GM12892 (cell line): Measurements from ENCODE around the gene C17orf114.
A peak's percentile ranks its signal among the peaks of the same experiment; 100 is the strongest.

Source experiments
- DNase-seq: peaks from one replicate; pipeline ENCODE4 v3.0.0; 2011; ENCODE audit not compliant: insufficient read length
- FAIRE-seq: peaks from 2 replicates; lab custom pipeline; 2011; peaks lifted over from hg19 to GRCh38; lab: Jason Lieb, UNC
- POLR2A ChIP-seq: IDR thresholded peaks from 2 replicates; pipeline ENCODE4 v1.6.1; 2011; ENCODE audit warnings: low read depth, low read length, control low read depth
- POLR2AphosphoS5 ChIP-seq: IDR thresholded peaks from 2 replicates; pipeline ENCODE4 v1.6.1; 2011; ENCODE audit warnings: low read depth, low read length, control low read depth
- TAF1 ChIP-seq: IDR thresholded peaks from 2 replicates; pipeline ENCODE4 v1.6.1; 2011; ENCODE audit warnings: low read depth, mild to moderate bottlenecking, control low read depth, low read length, borderline replicate concordance

C17orf114 gene

DNA sequence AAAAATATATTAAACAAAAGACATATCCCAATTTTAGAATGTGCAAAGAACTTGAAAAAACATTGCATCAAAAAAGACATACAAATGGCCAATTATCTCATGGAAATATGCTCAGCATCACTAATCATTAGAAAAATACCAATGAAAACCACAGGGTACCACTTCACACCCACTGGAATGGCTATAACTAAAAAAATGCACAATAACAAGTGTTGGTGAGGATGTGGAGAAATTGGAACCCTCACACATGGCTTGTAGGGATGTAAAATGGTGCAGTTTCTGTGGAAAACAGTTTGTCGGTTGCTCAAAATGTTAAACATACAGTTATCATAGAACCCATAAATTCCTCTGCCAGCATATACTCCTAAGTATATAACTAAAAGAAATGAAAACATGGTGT lies 7.0 kb downstream of the C17orf114 start:
- TF ChIP-seq POLR2AphosphoS5 (no peak), POLR2A (no peak), TAF1 (no peak)
- no peak for FAIRE-seq
- no peak for DNase-seq

DNA sequence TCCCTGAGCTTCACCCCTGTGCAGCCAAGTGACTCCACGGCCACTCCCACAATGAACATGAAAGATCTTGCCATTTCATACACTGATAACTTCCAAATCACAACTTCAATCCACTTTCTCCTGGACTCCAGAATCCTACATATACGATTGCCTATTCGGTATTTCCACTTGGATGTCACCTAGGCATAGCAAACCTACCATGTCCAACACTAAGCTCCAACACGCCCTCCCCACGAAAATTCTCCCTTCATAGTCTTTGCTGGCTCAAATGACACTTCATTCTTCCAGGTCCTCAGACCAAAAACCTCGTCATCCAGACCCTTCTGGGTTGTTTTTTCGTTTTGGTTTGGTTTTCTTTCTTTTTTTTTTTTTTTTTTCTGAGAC lies 11.4 kb downstream of the C17orf114 start:
- FAIRE-seq (no peak), DNase-seq (no peak)
- no peak for TF ChIP-seq POLR2AphosphoS5
- no peak for TF ChIP-seq POLR2A
- TF ChIP-seq TAF1: no peak

DNA sequence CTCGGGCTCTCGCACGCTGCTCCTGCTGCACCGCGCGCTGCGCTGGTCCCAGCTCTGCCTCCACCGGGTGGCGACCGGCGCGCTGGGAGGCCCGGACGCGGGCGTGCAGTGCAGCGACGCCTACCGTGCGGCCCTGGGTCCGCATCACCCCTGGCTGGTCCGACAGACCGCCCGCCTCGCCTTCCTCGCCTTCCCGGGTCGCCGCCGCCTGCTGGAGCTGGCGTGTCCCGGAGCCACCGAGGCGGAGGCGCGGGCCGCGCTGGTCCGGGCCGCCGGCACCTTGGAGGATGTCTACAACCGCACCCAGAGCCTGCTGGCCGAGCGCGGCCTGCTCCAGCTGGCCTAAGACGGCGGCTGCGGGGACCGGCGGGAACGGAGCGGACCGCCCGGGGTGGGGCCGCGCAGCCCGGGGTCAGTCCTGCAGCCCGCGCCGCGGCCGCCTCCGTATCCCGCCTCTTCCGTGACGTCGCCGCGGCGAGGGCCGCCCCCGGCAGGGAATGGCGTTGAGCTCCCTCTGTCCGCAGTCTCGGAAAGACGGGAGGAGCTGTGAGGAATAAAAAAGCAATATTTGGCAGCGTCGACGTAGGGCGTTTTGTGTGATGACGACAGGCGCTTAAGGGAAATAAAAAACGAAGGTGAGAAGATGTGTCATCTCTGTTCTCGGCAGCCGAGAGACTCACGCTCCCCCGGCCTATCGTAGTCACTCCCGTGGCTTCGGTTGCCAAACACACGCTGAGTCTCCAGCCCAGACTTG lies 12.0 kb downstream of the C17orf114 start:
- TF ChIP-seq TAF1 (0 out of 2 replicates have a peak, but pooled peaks have one; percentile 12), POLR2AphosphoS5 (no peak), POLR2A (peak; percentile 50; the same call in 1 of the 2 replicates)
- FAIRE-seq: peak; percentile 93
- DNase-seq: peak; percentile 95

DNA sequence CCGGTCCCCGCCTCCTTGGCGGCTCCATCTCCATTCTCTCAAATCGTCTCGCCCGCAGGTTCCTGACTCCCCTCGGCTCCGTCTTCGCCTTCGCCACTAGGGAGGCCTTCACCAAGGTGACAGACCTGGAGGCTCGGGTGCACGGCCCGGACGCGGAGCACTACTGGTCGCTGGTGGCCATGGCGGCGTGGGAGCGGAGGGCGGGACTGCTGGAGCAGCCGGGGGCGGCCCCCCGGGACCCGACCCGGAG lies 12.5 kb downstream of the C17orf114 start:
- TF ChIP-seq TAF1 (no peak), POLR2AphosphoS5 (no peak)
- DNase-seq (no peak), FAIRE-seq (peak; percentile 14)

DNA sequence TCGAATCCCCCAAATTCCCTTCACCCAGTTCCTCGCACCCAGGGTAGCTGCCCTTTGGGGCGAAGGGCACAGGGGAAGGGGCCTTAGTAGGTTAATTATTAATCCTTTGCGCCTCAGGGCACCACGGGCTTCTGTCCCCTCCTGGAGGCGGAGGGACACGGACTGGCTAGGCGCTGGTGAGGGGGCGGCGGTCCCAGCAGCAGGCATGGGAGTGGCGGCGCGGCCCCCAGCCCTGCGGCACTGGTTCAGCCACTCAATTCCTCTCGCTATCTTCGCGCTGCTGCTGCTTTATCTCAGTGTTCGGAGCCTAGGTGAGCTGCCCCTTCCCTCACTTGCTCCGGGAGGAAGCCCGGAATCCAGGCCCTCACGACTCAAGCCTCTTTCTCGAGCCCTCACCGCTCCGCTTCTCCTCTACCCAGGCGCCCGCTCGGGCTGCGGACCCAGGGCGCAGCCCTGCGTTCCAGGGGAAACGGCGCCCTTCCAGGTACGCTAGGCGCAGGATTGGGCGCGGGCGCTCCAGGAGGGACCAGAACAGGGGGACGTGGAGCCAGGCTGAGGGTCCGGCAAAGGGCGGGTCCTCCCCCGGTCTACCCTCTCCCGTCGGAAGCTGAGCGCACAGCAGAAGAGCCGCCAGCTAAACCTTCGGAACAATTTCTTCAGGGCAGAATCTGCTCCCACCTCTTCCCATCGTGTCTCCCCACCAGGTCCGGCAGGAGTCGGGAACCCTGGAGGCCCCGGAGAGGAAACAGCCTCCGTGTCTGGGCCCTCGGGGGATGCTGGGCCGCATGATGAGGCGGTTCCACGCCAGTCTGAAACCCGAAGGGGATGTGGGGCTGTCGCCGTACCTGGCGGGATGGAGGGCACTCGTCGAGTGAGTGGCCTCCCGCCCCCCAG lies 13.1 kb downstream of the C17orf114 start, which contains the start of gene GLTPD2:
TSS of gene GLTPD2 (plus strand) at position 158 of the 894 bp plus-strand sequence. CDS start at position 206, 48 bp downstream.
- peak; percentile 44 for FAIRE-seq
- no peak for TF ChIP-seq TAF1
- TF ChIP-seq POLR2A: no peak
- no peak for TF ChIP-seq POLR2AphosphoS5

DNA sequence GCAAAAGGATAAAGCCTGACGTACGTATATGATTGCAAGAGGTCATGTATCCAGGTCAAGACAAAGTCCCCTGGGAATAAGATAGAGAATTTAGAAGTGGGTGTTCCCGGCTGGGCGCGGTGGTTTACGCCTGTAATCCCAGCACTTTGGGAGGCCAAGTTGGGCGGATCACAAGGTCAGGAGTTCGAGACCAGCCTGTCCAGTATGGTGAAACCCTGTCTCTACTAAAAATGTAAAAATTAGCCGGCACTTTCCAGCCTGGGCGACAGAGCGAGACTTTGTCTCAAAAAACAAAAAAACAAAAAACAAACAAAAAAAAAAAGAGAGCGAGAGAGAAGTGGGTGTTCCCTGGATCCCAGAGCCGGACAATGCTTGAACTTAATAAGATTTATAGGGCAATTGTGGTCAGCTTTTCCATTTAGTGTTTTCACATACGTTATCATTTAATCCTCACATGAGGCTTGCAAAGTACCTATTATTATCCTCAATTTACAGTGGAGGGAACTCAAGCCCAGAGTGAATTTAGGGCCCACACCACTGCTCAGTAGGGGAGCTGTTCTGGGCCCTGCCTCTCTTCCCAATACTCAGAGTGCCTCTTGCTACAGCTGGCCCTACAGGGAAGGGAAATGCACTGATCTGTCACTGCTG lies 13.8 kb downstream of the C17orf114 start:
- DNase-seq (no peak), FAIRE-seq (no peak)
- no peak for TF ChIP-seq TAF1
- no peak for TF ChIP-seq POLR2AphosphoS5
- TF ChIP-seq POLR2A: no peak

More for the DNA sequence above, 13.1 kb downstream of the C17orf114 start, which contains the start of gene GLTPD2:
- no peak for DNase-seq

DNA sequence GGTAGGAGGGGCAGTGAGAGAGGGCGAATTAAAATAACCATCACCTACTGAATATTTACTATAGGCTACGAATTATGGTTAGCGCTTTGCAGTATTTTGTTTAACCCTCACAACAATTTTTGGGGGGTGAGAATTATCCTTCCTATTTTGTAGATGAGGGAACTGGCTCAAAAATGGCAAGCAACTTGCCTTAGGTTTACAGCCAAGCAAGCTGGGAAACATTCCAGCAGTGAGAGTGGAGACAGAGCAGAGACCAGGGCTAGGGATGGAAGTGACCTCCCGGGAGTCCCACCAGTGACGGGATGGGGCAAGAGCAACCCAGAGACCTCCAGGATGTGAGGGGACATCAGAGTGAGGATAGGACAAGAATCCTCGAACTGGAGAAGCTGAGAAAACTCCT lies 15.6 kb downstream of the C17orf114 start:
- no peak for FAIRE-seq
- no peak for TF ChIP-seq POLR2AphosphoS5
- DNase-seq: no peak

DNA sequence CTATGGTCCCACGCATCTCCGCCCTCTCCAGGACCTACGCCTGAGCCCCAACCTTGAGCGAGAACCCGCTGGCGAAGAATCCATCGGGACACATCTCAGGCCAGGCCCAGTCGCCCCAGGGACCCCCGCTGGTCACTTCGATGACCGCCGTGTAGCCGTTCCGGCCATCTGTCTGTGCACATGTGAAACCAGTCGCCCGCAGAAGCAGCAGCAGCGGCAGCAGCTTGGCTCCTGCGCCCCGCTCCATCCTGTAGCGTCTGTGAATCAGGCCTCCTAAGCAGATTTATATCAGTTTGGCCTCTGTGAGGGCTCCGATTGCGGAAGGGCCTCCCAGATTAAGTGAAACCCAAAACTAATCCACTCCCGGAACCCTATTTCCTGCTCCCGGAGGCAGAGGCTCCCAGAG lies 16.0 kb downstream of the C17orf114 start, which contains the start of gene VMO1:
TSS of gene VMO1 (minus strand) at position 259 of the 406 bp plus-strand sequence. CDS start at position 247, 12 bp downstream.
- FAIRE-seq: no peak
- no peak for TF ChIP-seq POLR2A
- TF ChIP-seq POLR2AphosphoS5: no peak
- TF ChIP-seq TAF1: no peak
- DNase-seq: no peak

DNA sequence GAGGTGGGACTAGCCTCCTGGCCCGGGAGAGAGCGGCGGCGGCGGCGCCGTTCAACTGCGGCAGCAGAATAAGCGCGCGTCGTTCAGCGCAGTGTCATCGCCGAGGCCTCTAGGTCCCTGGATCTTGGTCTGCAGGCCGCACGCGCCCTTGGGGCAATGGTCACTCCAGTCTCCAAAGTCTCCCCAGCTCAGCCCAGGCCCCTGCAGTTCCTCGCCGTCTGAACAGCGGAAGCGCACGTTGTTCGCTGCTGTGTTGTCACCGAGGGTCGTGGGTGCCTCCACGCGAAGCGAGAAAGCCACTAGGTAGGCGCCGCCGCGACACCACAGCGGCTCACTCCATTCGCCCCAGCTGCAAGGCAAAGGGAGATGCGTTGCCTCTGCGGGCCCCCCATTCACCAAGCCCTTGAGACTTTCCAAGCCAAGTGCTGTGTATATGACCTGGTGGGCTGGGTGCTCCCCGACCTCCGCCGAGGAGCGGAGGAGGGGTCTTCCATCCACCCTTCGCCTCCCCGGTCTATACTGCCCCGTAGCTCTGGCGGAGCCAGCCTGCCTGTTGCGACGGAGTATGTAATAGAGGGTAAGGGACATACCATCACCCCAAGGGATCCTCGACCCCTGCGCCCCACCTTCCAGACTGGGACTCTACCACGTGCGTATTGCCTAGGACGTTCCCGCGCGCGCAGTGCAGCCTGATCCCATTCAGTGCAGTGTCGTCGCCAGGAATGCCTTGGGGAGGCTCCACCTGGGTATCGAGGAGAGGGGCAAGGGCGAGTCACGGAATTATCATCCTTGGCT lies 16.6 kb downstream of the C17orf114 start:
- no peak for FAIRE-seq
- DNase-seq: no peak
- TF ChIP-seq POLR2A (no peak), TAF1 (no peak), POLR2AphosphoS5 (no peak)

DNA sequence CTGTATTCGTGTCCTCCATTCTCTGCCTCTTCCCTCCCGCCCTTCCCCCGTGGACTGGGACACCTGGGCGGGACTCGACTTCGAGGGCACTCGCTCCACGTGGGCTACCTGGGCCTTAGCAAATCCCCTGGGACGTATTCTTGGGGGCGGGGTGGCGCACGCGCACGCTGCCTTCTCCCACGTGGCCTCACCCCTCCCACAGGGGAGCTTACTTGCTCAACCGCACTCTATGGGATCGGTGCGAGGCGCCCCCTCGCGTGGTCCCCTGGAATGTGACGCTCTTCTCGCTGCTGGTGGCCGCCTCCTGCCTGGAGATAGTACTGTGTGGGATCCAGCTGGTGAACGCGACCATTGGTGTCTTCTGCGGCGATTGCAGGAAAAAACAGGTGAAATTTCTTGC lies 19.5 kb downstream of the C17orf114 start:
- DNase-seq (no peak), FAIRE-seq (no peak)
- TF ChIP-seq POLR2AphosphoS5 (no peak), POLR2A (no peak), TAF1 (no peak)

DNA sequence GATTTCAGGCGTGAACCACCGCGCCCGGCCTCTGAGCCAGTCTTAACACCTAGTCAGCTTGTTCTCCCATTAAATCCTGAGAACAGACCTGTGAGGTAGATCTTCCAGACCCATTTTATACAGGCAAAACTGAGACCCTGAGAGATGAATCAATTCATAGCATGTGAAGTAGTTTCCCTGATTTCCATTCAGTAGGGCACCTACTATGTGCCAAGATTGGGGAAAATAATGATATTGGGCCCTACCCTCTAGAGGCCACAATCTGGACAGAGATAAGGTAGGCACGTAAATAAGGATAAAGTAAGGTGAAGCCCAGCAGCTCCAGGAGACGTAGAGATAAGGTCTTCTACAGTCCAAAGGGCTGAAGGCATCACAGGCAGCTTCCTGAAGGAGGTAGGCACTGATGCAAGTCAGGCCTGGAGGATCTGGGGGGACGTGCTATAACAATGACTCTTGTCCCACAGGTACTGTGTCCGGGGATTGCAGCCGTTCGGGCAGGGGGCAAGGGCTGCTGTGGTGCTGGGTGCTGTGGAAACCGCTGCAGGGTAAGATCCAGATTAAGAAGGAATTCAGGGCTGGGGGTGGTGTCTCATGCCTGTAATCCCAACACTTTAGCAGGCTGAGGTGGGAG lies 21.7 kb downstream of the C17orf114 start:
- no peak for DNase-seq
- no peak for FAIRE-seq
- TF ChIP-seq TAF1 (no peak), POLR2AphosphoS5 (no peak), POLR2A (no peak)
